Measurements from ENCODE around the gene PLBD2.

DNA sequence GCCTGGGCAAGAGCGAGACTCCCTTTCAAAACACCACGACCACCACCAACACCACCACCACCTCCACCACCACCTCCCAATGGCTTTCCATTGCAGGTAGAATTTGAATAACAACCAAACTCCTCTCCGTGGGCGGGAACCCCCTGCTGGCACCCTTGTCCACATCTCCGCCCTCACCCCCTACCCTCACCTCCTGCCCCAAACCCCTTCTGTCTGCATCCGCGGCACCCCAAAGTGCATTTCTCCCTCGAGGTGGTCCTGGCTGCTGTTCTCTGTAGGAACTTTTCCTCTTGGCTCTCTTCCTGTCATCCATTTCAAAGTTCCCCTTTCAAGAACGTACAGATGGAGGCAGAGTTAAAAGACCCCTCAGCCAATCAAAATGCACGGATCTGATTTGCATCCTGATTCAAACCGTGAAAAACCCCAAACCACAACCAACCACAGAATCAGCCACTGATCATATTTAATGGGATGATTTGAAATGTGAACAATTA, 67.6 kb downstream of the PLBD2 start:
- no peak for TF ChIP-seq CTCF (IDR thresholded peaks at IDR 0.05; ENCODE audit: borderline replicate concordance, extremely low read depth, low read length, poor library complexity, severe bottlenecking)
- no peak for TF ChIP-seq EZH2 (IDR thresholded peaks at IDR 0.05; ENCODE audit: borderline replicate concordance, low read depth, low read length, severe bottlenecking)
